Gastrocnemius medialis (tissue), 4 donors: ENCODE data around the gene PGAP6.

Experiments
- CTCF ChIP-seq, 5 experiments: fragments of 450-650 bp in 3 of 5; fragments of 200-600 bp in 2 of 5; sonication (generic) in 2 of 5; IDR thresholded peaks in 4 of 5; conservative IDR thresholded peaks in 1 of 5; 1 replicate in 4 of 5; 2 replicates in 1 of 5; pipeline ENCODE4 v1.5.1; 2016 to 2019; ENCODE audit warnings: antibody characterized with exemption in 5 of 5, mild to moderate bottlenecking in 3 of 5, moderate library complexity in 3 of 5
- POLR2A ChIP-seq, 2 donors: fragments of 450-650 bp; IDR thresholded peaks; one replicate each; pipeline ENCODE4 v1.6.1; 2017; ENCODE audit warnings: antibody characterized with exemption in 2 of 2, mild to moderate bottlenecking in 2 of 2, moderate library complexity in 2 of 2

DNA sequence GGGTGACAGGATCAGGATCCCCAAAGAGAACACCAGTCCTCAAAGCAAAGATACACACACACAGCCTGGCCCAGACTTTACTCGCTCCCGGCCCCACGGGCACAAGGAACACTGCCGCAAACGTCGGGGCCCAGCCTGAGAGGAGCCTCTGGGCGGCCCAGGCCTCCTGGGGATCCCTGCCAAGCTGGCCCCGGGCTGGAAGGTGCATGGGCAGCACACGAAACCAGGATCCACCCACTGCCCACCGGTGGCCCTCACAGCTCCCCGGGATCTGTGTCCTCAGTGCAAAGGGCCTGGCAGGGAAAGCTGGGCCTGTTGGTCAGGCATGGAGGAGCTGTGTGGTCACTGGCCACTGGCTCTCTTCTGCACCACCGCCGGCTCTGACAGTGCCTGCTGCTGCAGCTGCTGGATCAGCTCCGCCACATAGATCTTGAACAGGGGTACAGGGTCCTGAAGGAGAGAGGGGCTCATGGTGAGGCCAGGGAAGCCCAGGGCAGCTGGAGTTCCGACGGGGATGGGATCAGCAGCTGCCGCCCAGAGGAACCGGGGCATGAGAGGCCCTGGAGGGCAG is 14.4 kb downstream of the PGAP6 start:
- no peak for TF ChIP-seq CTCF (IDR thresholded peaks at IDR 0.05 in 4 of 5, conservative IDR thresholded peaks at IDR 0.05 in 1 of 5)
- TF ChIP-seq POLR2A (IDR thresholded peaks at IDR 0.05), result no peak
